ENCODE data around the gene RGS6.
A peak's percentile ranks its signal among the peaks of the same experiment; 100 is the strongest.

The RGS6 gene

GRCh38 chr14:72419226-72419775 lies 487.1 kb downstream of the RGS6 start:
- no peak for DNase-seq

- DNase-seq, result peak; percentile 29
Measured at GRCh38 chr14:72420749-72421474, 488.7 kb downstream of the RGS6 start.

GRCh38 chr14:72423957-72424356 lies 491.7 kb downstream of the RGS6 start:
- no peak for DNase-seq

DNA sequence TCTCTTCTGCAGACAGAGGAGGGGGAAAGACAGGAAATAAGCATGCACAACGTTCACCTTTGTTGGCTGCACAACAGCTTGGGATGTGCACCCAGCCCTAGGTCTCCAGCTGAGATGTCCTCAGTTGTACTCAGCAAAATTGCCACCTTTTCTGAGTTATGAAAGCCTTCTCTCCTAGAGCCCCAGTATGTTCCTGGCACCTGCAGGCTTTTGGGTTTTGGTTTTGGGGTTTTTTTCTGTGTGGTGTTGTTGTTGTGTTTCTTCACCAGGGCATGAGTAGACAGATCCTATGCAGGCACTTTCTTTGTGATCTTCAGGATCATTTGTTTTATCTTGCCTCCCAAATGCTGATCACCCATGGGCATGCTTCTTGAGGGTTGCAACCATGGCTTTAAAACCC lies 498.2 kb downstream of the RGS6 start:
- DNase-seq, result no peak

GRCh38 chr14:72432748-72433147 lies 500.5 kb downstream of the RGS6 start:
- no peak for DNase-seq

- DNase-seq, result no peak
Measured at GRCh38 chr14:72433511-72433910, 501.3 kb downstream of the RGS6 start.

GRCh38 chr14:72434856-72435255 lies 502.6 kb downstream of the RGS6 start:
- DNase-seq, result no peak

DNA sequence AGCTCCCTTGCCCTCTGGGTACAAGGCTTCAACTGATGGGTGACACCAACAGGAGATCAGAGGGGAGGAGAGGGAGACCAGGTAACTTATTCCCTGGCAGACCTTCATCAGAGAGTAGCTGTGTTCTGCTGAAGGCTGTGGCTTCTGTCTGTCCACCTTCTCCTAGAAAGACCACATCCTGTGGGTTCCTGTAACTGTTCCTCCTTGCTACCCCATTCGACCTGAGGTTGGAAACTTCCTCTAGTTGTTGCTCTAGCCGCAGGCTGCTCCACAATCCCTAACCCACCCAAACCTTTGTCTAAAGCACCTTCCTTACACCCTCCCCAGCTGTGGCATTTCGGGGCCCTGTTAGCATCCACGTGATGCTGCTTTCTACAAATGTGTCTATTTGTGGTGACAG lies 507.5 kb downstream of the RGS6 start:
- DNase-seq, result no peak

DNA sequence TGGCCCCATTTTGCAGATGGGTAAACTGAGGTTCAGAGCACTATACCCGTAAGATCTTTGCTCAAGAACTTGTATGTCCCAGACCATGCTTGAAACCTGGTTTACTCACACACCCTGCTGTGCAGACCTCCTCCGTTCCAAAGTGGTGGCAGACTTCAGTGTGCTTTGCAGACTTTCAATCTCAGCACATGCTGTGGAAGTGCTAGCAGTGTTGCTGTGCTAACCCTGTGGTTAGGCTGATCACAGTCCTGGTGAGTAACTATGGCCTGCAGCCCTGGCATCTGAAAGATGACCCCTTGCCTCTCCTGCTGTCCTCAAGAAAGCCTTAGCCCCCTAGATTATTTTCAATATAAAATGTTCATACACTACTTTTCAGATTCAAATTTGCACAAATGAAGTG lies 511.0 kb downstream of the RGS6 start:
- DNase-seq, result no peak

- DNase-seq, result no peak
Measured at GRCh38 chr14:72443991-72444441, 511.8 kb downstream of the RGS6 start.

DNA sequence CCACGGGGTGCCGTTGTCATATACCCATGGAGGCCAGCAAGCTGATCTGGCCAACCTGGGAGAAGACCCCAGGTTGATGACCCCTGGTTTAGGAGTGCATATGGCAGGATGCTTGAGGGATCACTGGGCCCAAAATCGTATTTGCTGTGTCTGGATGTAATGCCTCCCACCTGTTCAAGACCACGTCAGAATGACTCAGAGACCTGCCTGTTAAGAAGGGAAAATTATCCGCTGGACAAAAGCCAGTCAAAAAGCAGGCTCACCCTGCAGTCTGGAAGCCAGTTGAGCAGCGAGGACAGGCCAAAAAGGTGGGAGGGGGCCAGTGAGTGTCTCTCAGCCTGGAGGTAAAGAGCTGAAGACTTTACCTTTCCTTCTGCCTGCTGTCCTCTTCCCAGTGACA lies 512.5 kb downstream of the RGS6 start:
- no peak for DNase-seq

DNA sequence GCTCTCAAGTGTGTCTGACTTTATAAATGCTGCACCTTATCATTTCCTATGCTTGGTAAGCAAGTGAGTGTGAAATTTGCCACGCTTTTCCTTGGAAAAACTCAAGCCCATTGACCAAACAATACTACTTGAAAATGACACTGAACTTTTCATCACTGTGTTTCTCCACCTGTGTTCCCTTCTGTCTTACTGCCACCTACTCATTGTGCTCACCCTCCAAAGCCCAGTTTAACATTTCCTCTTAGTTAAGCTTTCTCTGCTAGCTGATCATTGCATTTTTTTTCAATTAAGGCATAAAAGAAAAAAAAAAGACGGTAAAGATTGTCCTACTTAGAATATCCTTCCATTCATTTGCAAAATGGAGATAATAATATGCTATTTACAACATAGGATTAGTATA lies 516.0 kb downstream of the RGS6 start:
- no peak for DNase-seq

DNA sequence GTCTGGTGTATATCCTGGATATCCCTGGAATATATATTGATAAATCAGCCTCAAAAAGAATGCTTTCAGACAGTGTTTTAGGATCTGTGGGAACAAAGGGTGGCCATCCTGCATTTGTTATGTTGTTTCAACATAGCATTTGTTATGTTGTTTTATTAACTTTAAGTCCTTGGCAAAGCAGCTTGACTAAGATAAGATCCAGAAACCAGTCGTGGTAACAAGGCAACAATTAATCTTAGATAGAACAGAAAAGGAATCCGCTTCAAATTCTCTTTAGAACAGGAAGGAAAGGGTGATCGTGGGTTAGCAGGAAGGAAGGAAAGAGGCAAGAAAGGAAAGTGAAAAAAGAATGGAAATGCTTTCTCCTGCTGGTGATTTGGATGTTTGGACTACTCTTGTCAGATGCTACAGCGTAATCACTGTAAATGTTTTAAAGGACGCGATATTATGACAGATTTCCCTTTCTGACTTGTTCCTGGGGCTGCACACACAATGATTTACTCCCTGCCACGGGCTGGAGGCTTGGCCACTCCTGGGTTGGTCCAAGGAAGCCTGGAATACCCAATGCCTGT lies 518.3 kb downstream of the RGS6 start:
- no peak for DNase-seq

DNA sequence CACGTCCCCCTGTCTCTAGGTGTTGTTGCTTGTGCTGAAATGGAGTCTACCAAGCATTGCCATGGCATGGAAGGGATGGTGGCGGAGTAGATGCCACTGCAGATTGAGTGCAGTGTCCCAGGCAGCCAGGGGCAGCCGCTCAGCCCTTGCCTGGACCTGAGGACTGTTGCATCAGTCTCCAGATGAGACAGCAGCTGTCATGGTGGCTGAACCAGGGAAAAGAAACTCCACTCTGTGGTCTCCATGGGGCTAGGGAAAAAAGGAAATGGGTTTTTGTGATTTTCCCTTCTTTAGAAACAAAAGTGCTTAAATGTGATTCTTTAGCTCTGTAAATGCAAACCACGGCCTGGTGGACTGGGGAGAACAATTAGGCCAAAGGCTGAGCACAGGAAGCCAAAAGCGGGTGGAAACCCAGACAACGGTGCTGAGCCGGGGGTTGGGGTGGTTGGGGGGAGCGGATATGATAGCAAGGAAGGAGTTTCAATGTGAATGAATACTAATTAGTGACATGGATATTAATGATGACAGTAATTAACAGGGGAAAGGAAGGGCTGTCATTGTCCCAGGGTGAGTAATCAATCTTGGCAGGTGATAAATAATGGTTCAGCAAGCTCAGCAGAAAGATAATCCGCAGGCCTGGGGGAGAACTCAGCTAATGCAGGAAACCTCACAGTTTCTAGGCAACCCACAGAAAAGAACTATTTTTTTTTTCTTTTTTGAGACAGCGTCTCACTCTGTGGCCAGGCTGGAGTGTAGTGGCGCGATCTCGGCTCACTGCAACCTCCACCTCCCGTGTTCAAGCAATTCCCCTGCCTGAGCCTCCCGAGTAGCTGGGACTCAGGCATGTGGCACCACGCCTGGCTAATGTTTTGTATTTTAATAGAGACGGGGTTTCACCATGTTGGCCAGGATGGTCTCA lies 519.1 kb downstream of the RGS6 start:
- no peak for DNase-seq

- no peak for DNase-seq
Measured at GRCh38 chr14:72452774-72453173, 520.5 kb downstream of the RGS6 start.

GRCh38 chr14:72454388-72455160 lies 522.3 kb downstream of the RGS6 start:
- DNase-seq, result no peak

DNA sequence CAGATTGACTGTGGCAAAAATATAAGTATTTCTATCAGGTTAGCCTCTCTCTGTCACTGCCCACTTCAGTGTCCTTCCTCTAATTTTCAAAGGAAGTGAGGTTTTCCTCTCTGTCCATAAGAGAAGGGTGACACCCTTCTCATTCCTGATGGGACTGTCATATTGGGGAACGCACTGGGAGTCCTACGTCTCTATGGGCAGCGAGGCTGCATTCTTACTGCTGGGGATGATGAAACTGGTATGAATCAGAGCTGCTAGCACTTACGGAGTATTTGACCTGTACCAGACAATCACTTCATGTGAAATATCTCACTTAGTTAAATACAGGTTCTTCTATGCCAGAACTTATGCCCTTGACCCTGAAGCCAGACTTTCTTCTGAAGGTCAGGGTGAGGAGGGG lies 525.4 kb downstream of the RGS6 start:
- DNase-seq, result no peak

DNA sequence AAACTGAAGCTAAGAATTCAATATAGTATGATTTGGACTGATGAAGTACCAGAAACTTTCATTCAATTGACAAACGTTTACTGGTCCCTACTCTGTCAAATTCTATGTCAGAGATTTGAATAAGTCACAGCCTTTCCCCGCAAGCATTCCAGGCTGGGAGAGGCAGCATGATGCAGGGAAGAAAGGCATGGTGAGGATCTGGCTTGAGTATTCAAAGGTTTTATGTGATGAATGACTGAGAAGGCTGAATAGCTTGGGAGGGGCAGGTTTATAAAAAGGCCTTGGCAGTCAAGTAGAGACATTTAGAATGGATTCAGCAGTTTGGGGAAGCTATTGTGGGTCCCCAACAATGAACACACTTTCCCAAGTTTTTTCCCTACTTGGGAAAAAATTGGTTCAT lies 529.8 kb downstream of the RGS6 start:
- DNase-seq, result no peak

- no peak for DNase-seq
Measured at GRCh38 chr14:72463291-72463866, 531.1 kb downstream of the RGS6 start.

DNA sequence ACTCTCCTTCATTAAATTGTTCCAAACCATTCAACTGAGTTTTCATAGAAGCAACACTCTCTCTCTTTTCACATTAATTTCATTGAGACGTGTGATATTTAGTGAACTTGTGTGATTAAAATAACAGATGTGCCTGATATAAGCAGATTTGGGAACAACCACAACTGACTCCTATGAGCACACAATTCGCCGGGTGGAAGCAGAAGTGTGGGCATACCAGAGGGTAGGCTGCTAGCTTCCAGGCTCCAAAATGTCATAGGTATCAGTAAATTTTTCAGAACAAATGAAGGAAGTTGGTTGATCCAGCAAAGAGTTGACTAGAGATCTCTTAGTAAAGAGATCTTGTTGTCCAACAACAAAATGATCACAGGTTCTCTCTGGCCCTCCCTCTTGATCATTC lies 532.0 kb downstream of the RGS6 start:
- DNase-seq, result no peak

DNA sequence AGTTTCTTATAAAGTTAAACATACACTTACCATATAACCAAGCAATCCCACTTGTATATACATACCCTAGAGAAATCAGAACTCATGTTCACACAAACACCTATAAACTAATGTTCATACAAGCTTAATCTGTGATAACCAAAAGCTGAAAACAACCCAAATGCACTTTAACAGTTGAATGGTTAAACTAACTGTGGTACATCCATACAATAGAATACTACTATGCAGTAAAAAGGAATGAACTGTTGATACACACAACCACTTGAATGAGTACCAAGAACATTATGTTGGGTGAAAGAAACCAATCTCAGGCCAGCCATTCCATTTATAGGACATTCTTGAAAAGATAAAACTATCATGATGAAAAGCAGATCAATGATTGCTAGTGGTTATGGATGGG lies 534.1 kb downstream of the RGS6 start:
- DNase-seq, result no peak

GRCh38 chr14:72471346-72471745 lies 539.1 kb downstream of the RGS6 start:
- no peak for DNase-seq
